Measurements from ENCODE around the gene STKLD1.
"Not testable (repeated sequence)": the region's sequence is repeated elsewhere in the genome, so short reads cannot be mapped to it uniquely, and the experiment has no call there.

STKLD1 gene

GRCh38 chr9:133449760-133450159, 73.6 kb downstream of the STKLD1 start:
- no peak for DNase-seq

GRCh38 chr9:133451865-133452264, 75.7 kb downstream of the STKLD1 start:
- not testable (repeated sequence) for DNase-seq

GRCh38 chr9:133452562-133452961, 76.4 kb downstream of the STKLD1 start:
- no peak for DNase-seq

GRCh38 chr9:133453651-133454050, 77.5 kb downstream of the STKLD1 start:
- no peak for DNase-seq

- no peak for DNase-seq
These were observed 78.2 kb downstream of the STKLD1 start for GRCh38 chr9:133454325-133454724.

GRCh38 chr9:133454943-133455673, 78.9 kb downstream of the STKLD1 start:
- no peak for DNase-seq
